Esophagus muscularis mucosa (tissue), 4 donors: ENCODE results near the gene SHANK3. TPM values are rescaled to one million over a fixed set of nuclear protein-coding genes. Genes with fewer than 3 reads are reported as not detected.

Experiments
- DNase-seq: peaks from one replicate; pipeline ENCODE4 v3.0.0-alpha.2; 2017; ENCODE audit errors: extremely low spot score
- H3K27ac ChIP-seq, 4 donors: fragments of 200-600 bp; sonication (generic); replicated peaks in 1 of 4; 1 replicate in 3 of 4; 2 replicates in 1 of 4; pipeline ENCODE4 v1.5.1; 2016 to 2019; ENCODE audit warnings: mild to moderate bottlenecking in 1 of 4
- H3K27me3 ChIP-seq, 4 donors: fragments of 200-600 bp; sonication (generic); one replicate each; pipeline versions ENCODE4 v1.5.1 to v1.6.0; 2016 to 2019
- H3K36me3 ChIP-seq, 4 donors: fragments of 200-600 bp; sonication (generic); one replicate each; pipeline ENCODE4 v1.5.1; 2016 to 2019
- H3K4me1 ChIP-seq, 4 donors: fragments of 200-600 bp; sonication (generic); one replicate each; pipeline ENCODE4 v1.5.1; 2016 to 2019
- H3K4me3 ChIP-seq, 4 donors: fragments of 200-600 bp; sonication (generic); 1 replicate in 2 of 4; 2 replicates in 2 of 4; pipeline ENCODE4 v1.5.1; 2016 to 2019; ENCODE audit warnings: mild to moderate bottlenecking in 4 of 4, moderate library complexity in 1 of 4
- H3K9me3 ChIP-seq, 4 donors: fragments of 200-600 bp; sonication (generic); 1 replicate in 3 of 4; 2 replicates in 1 of 4; pipeline ENCODE4 v1.5.1; 2016 to 2019
- CTCF ChIP-seq, 3 experiments: fragments of 200-600 bp in 2 of 3; fragments of 450-650 bp in 1 of 3; sonication (generic) in 2 of 3; IDR thresholded peaks; one replicate each; pipeline ENCODE4 v1.5.1; 2017 to 2019; ENCODE audit warnings: antibody characterized with exemption in 3 of 3, mild to moderate bottlenecking in 2 of 3, moderate library complexity in 1 of 3
- EP300 ChIP-seq: sonication (generic); formaldehyde crosslinking; IDR thresholded peaks from one replicate; pipeline ENCODE4 v1.6.1; 2017; ENCODE audit warnings: antibody characterized with exemption
- POLR2A ChIP-seq: fragments of 450-650 bp; IDR thresholded peaks from one replicate; pipeline ENCODE4 v1.6.1; 2017; ENCODE audit warnings: antibody characterized with exemption, moderate library complexity, mild to moderate bottlenecking, low read depth
- POLR2AphosphoS5 ChIP-seq, 2 donors: sonication (generic); formaldehyde crosslinking; IDR thresholded peaks; one replicate each; pipeline ENCODE4 v1.6.1; 2017; ENCODE audit warnings: antibody characterized with exemption in 2 of 2
- WGBS: methylation state at CpG from one replicate; pipeline ENCODE4 v1.1.5; 2018; 5-methylcytosine and 5-hydroxymethylcytosine counted together
- intact Hi-C: fragments of 100-400 bp; cut with DNase I; formaldehyde crosslinking; loops from one replicate; pipeline ENCODE4 v1.15.1; 2023
- total RNA-seq, 4 donors: library from RNA; depleted of rRNA; stranded (reverse); fragments of >200 nt; gene quantifications; one replicate each; pipeline versions ENCODE4 v1.1.0 to v1.2.1, GENCODE V29; 2016

SHANK3 gene
- total RNA-seq, 4 donors from 2014 or later = 7.0 to 21.1 (median 16.0) TPM

- Histone ChIP-seq H3K9me3 (no peaks in the 10 kb centered on the region), H3K36me3 (peaks cover 0 to 88% (median 48%) of the 10 kb centered on the region in 4 donors), H3K4me3 (no peak overlapping the region), H3K27ac (no peak overlapping the region), H3K27me3 (peaks cover 0 to 6% (median 0%) of the 10 kb centered on the region in 4 donors), H3K4me1 (peaks cover 26 to 55% (median 42%) of the 10 kb centered on the region in 4 donors)
- TF ChIP-seq CTCF (IDR thresholded peaks at IDR 0.05) = no peak
- no peak for TF ChIP-seq POLR2AphosphoS5 (IDR thresholded peaks at IDR 0.05)
- no peak for TF ChIP-seq POLR2A
- TF ChIP-seq EP300 = no peak
- 87% methylated on average over 11 of the region's 11 CpGs for WGBS
- no peak for DNase-seq
- intact Hi-C loops = no loop called here
Measured at GRCh38 chr22:50701428-50702154, 29.0 kb downstream of the SHANK3 start.

- H3K36me3 ChIP-seq = peaks cover 0 to 85% (median 48%) of the 10 kb centered on the region in 4 donors
- no peak overlapping the region for H3K27ac ChIP-seq
- no peak for DNase-seq
Measured at GRCh38 chr22:50702261-50702671, 29.6 kb downstream of the SHANK3 start.

GRCh38 chr22:50702821-50703725 is 30.4 kb downstream of the SHANK3 start:
- H3K36me3 ChIP-seq = peaks cover 0 to 87% (median 48%) of the 10 kb centered on the region in 4 donors
- intact Hi-C loops = no loop called here
- WGBS = 84% methylated on average over 19 of the region's 20 CpGs

More at GRCh38 chr22:50702261-50702671, 29.6 kb downstream of the SHANK3 start:
- WGBS = 73% methylated on average over 7 of the region's 7 CpGs
- Histone ChIP-seq H3K27me3 (no peaks in the 10 kb centered on the region), H3K9me3 (no peaks in the 10 kb centered on the region), H3K4me1 (peaks cover 19 to 49% (median 35%) of the 10 kb centered on the region in 4 donors), H3K4me3 (no peak overlapping the region)
- intact Hi-C loops = no loop called here
- TF ChIP-seq POLR2A (no peak), POLR2AphosphoS5 (IDR thresholded peaks at IDR 0.05) (no peak), CTCF (IDR thresholded peaks at IDR 0.05) (no peak), EP300 (no peak)

More at GRCh38 chr22:50702821-50703725, 30.4 kb downstream of the SHANK3 start:
- Histone ChIP-seq H3K4me3 (no peak overlapping the region), H3K27ac (no peak overlapping the region), H3K9me3 (no peaks in the 10 kb centered on the region), H3K4me1 (peaks cover 16 to 43% (median 30%) of the 10 kb centered on the region in 4 donors), H3K27me3 (no peaks in the 10 kb centered on the region)
- DNase-seq = no peak
- no peak for TF ChIP-seq POLR2AphosphoS5 (IDR thresholded peaks at IDR 0.05)
- no peak for TF ChIP-seq EP300
- no peak for TF ChIP-seq POLR2A
- no peak for TF ChIP-seq CTCF (IDR thresholded peaks at IDR 0.05)
